Measurements from ENCODE around the gene CD3D.

CD3D gene

GRCh38 chr11:118339281-118339961, 3.1 kb downstream of the CD3D start:
- no peak for DNase-seq (ENCODE audit: extremely low read depth, insufficient read length)
- H3K4me3 ChIP-seq (replicated peaks; ENCODE audit: low read depth, low read length): no peak overlapping the region
- H3K36me3 ChIP-seq (ENCODE audit: control insufficient read depth, insufficient read depth, low read length): no peaks in the 10 kb centered on the region
- H3K27me3 ChIP-seq (replicated peaks; ENCODE audit: control insufficient read depth, insufficient read depth, low read length): no peaks in the 10 kb centered on the region
- TF ChIP-seq CTCF (IDR thresholded peaks at IDR 0.05; ENCODE audit: insufficient read depth, low read length, poor library complexity, severe bottlenecking): no peak

DNA sequence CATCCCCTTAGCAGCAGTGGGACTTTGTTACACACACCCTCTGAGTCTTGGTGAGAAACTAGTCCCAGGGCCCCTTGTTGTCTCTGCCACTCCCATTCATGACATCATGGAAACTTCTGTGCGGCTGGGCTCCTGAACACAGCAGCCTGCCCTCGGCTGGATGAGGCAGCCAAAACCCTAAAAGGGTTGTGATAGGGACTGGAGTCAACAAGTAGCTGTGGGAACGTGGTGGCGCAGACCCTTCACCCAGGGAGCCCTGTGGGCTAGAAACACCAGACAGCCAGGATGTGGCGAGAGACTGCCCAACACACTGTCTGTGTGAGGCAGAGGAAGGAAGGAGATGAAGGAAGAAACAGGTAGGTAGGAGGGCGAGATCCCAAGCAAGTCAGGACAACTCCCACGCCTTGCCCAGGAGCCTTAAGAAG, 3.9 kb downstream of the CD3D start:
- Histone ChIP-seq H3K4me3 (replicated peaks; ENCODE audit: low read depth, low read length) (no peak overlapping the region), H3K36me3 (ENCODE audit: control insufficient read depth, insufficient read depth, low read length) (no peaks in the 10 kb centered on the region), H3K27me3 (replicated peaks; ENCODE audit: control insufficient read depth, insufficient read depth, low read length) (no peaks in the 10 kb centered on the region)
- no peak for DNase-seq (ENCODE audit: extremely low read depth, insufficient read length)
- TF ChIP-seq CTCF (IDR thresholded peaks at IDR 0.05; ENCODE audit: insufficient read depth, low read length, poor library complexity, severe bottlenecking): no peak

- H3K4me3 ChIP-seq (replicated peaks; ENCODE audit: low read depth, low read length): no peak overlapping the region
- no peaks in the 10 kb centered on the region for H3K27me3 ChIP-seq (replicated peaks; ENCODE audit: control insufficient read depth, insufficient read depth, low read length)
- no peaks in the 10 kb centered on the region for H3K36me3 ChIP-seq (ENCODE audit: control insufficient read depth, insufficient read depth, low read length)
- DNase-seq (ENCODE audit: extremely low read depth, insufficient read length): no peak
- TF ChIP-seq CTCF (IDR thresholded peaks at IDR 0.05; ENCODE audit: insufficient read depth, low read length, poor library complexity, severe bottlenecking): no peak
These were observed 7.8 kb downstream of the CD3D start for GRCh38 chr11:118334745-118335144.

GRCh38 chr11:118328745-118329144, 13.8 kb downstream of the CD3D start:
- Histone ChIP-seq H3K36me3 (ENCODE audit: control insufficient read depth, insufficient read depth, low read length) (no peaks in the 10 kb centered on the region), H3K4me3 (replicated peaks; ENCODE audit: low read depth, low read length) (no peak overlapping the region), H3K27me3 (replicated peaks; ENCODE audit: control insufficient read depth, insufficient read depth, low read length) (no peaks in the 10 kb centered on the region)
- DNase-seq (ENCODE audit: extremely low read depth, insufficient read length): no peak
- TF ChIP-seq CTCF (IDR thresholded peaks at IDR 0.05; ENCODE audit: insufficient read depth, low read length, poor library complexity, severe bottlenecking): no peak

- TF ChIP-seq CTCF (IDR thresholded peaks at IDR 0.05; ENCODE audit: insufficient read depth, low read length, poor library complexity, severe bottlenecking): no peak
- H3K36me3 ChIP-seq (ENCODE audit: control insufficient read depth, insufficient read depth, low read length): no peaks in the 10 kb centered on the region
- DNase-seq (ENCODE audit: extremely low read depth, insufficient read length): no peak
These were observed 17.2 kb downstream of the CD3D start for GRCh38 chr11:118325283-118325682.

DNA sequence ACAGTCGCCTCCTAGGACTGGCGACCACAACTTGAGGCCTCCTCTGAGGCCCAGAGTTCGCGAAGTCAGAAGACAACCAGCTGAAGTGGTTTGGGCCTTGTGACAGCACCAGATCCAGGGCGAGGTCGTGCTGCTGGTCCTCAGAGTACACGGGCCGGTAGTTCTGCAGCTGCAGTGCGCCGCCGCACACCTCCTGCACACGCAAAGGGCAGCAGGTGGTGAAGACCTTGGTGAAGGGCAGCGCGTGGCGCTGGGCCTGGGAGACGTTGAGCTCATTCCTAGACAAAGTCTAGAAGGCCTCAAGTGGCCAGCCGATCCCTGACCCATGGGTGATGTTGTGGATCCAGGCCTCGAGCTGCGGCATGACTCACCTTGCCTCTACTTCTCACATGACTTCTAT, 19.8 kb downstream of the CD3D start:
- Histone ChIP-seq H3K36me3 (ENCODE audit: control insufficient read depth, insufficient read depth, low read length) (no peaks in the 10 kb centered on the region), H3K4me3 (replicated peaks; ENCODE audit: low read depth, low read length) (no peak overlapping the region), H3K27me3 (replicated peaks; ENCODE audit: control insufficient read depth, insufficient read depth, low read length) (no peaks in the 10 kb centered on the region)
- DNase-seq (ENCODE audit: extremely low read depth, insufficient read length): no peak
- TF ChIP-seq CTCF (IDR thresholded peaks at IDR 0.05; ENCODE audit: insufficient read depth, low read length, poor library complexity, severe bottlenecking): no peak

More at GRCh38 chr11:118325283-118325682, 17.2 kb downstream of the CD3D start:
- Histone ChIP-seq H3K4me3 (replicated peaks; ENCODE audit: low read depth, low read length) (no peak overlapping the region), H3K27me3 (replicated peaks; ENCODE audit: control insufficient read depth, insufficient read depth, low read length) (no peaks in the 10 kb centered on the region)

Data from GM06990 (cell line).